GM21423 (cell line): ENCODE data around the gene CCNYL1.
A peak's percentile ranks its signal among the peaks of the same experiment; 100 is the strongest.
"Not testable (repeated sequence)": the region's sequence is repeated elsewhere in the genome, so short reads cannot be mapped to it uniquely, and the experiment has no call there.

Experiments used
- ATAC-seq: cut with Tn5 transposase; IDR thresholded peaks from one replicate; pipeline ENCODE4 v1.9.1; 2021; ENCODE audit warnings: mild to moderate bottlenecking, moderate library complexity; ENCODE audit not compliant: unreplicated experiment

The CCNYL1 gene

GRCh38 chr2:207696911-207697310 lies 14.5 kb upstream of the CCNYL1 start:
- not testable (repeated sequence) for ATAC-seq

- ATAC-seq, result no peak
Observed at GRCh38 chr2:207697411-207697810, 14.0 kb upstream of the CCNYL1 start.

GRCh38 chr2:207698301-207698700 lies 13.1 kb upstream of the CCNYL1 start:
- no peak for ATAC-seq

GRCh38 chr2:207704078-207704477 lies 7.4 kb upstream of the CCNYL1 start:
- no peak for ATAC-seq

- no peak for ATAC-seq
Observed at GRCh38 chr2:207704671-207705070, 6.8 kb upstream of the CCNYL1 start.

- no peak for ATAC-seq
Observed at GRCh38 chr2:207706936-207707860, 4.2 kb upstream of the CCNYL1 start.

- ATAC-seq, result peak; percentile 24
Observed at GRCh38 chr2:207711750-207712530, 500 bp downstream of the CCNYL1 start.

- no peak for ATAC-seq
Observed at GRCh38 chr2:207716056-207716455, 4.6 kb downstream of the CCNYL1 start.

GRCh38 chr2:207718521-207718920 lies 7.1 kb downstream of the CCNYL1 start:
- no peak for ATAC-seq

GRCh38 chr2:207719008-207719407 lies 7.6 kb downstream of the CCNYL1 start:
- ATAC-seq, result no peak

GRCh38 chr2:207719655-207720054 lies 8.2 kb downstream of the CCNYL1 start:
- not testable (repeated sequence) for ATAC-seq

- ATAC-seq, result no peak
Observed at GRCh38 chr2:207720517-207721187, 9.2 kb downstream of the CCNYL1 start.

GRCh38 chr2:207722773-207723424 lies 11.5 kb downstream of the CCNYL1 start:
- no peak for ATAC-seq

- ATAC-seq, result not testable (repeated sequence)
Observed at GRCh38 chr2:207723425-207723787, 12.0 kb downstream of the CCNYL1 start.

- peak; percentile 65 for ATAC-seq
Observed at GRCh38 chr2:207724113-207724512, 12.7 kb downstream of the CCNYL1 start.

GRCh38 chr2:207725873-207726578 lies 14.6 kb downstream of the CCNYL1 start:
- ATAC-seq, result peak; percentile 52

GRCh38 chr2:207727261-207727660 lies 15.8 kb downstream of the CCNYL1 start:
- no peak for ATAC-seq

GRCh38 chr2:207729465-207729998 lies 18.1 kb downstream of the CCNYL1 start:
- no peak for ATAC-seq

- no peak for ATAC-seq
Observed at GRCh38 chr2:207731138-207731537, 19.7 kb downstream of the CCNYL1 start.
